Activated T-helper 2 cell treated with anti-CD3 and anti-CD28 coated beads, Interferon-gamma antibody, Interleukin-2, Interleukin-4, amounts not matched to agents 10 μg/mL and 5 μg/mL and 100 μg/mL, durations not matched to agents 14 hours and 24 hours and 36 hours (primary cell): ENCODE data around the gene CTNNA2. TPM values are rescaled to one million over a fixed set of nuclear protein-coding genes. Genes with fewer than 3 reads are reported as not detected.

ENCODE experiments used
- DNase-seq: peaks from one replicate; pipeline ENCODE4 v3.0.0; 2021; ENCODE audit warnings: low spot score
- H3K27ac Mint-ChIP-seq: one replicate; pipeline ENCODE4 v1.8.0; 2021; ENCODE audit warnings: mixed read lengths
- H3K27me3 Mint-ChIP-seq: one replicate; pipeline ENCODE4 v1.8.0; 2021; ENCODE audit warnings: low read depth, mixed read lengths
- H3K36me3 Mint-ChIP-seq: one replicate; pipeline ENCODE4 v1.8.0; 2021; ENCODE audit warnings: low read depth, mixed read lengths
- H3K4me1 Mint-ChIP-seq: one replicate; pipeline ENCODE4 v1.8.0; 2021; ENCODE audit warnings: low read depth, mixed read lengths
- H3K4me3 Mint-ChIP-seq: one replicate; pipeline ENCODE4 v1.8.0; 2021; ENCODE audit warnings: low read depth, mild to moderate bottlenecking, moderate library complexity, mixed read lengths
- H3K9me3 Mint-ChIP-seq: one replicate; pipeline ENCODE4 v1.8.0; 2021; ENCODE audit warnings: mixed read lengths
- intact Hi-C: fragments of 100-400 bp; cut with micrococcal nuclease; formaldehyde crosslinking; loops from one replicate; pipeline ENCODE4 v1.15.1; 2023
- total RNA-seq: library from RNA; stranded (reverse); gene quantifications from 2 replicates; pipeline ENCODE4 v1.2.3, GENCODE V29; 2022

CTNNA2 gene
- total RNA-seq, 1 donor from 2014 or later, result not detected

DNA sequence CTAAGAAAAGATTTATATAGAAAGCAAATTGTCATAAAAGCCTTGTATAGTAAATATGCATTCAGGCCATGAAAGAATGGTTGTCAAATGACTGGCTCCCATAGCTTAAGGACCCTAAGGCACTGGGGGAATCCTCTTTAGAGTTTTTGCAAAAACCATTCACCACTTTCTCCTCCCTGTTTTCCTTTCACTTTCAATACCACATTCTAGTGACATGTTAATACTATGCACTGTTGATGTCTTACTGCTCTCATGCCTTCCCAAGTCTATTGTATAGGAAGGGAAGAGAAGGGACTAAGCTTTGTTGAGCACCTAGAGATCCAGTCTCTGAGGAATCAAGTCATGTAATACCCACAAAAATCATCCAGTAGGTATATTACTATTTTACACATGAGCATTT, 1174.7 kb downstream of the CTNNA2 start:
- Mint-ChIP-seq H3K4me1 (no peaks in the 10 kb centered on the region), H3K27ac (no peak overlapping the region), H3K36me3 (no peaks in the 10 kb centered on the region), H3K9me3 (peaks cover 14% of the 10 kb centered on the region), H3K4me3 (no peak overlapping the region), H3K27me3 (no peaks in the 10 kb centered on the region)
- DNase-seq, result no peak
- intact Hi-C loops, result no loop called here

DNA sequence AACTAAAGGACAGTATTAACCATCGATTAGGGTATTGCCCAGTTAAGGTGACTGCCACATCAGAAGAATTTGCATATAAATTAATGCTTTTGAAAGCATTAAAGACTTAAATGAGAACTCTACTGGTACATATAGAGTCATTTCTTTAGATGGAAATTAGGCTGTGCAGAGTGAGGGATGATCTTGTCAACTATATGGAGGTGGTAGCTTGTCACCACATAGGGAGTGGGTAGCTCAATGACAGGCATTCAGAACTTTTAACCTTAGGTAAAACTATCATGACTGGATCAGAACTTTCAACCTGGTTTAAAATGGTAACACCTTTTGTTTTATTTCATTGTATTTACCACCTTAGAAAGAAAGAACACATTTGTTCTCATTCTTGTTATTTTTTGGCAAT, 1176.3 kb downstream of the CTNNA2 start:
- intact Hi-C loops, result no loop called here
- DNase-seq, result no peak
- Mint-ChIP-seq H3K4me3 (no peak overlapping the region), H3K27ac (no peak overlapping the region), H3K9me3 (peaks cover 27% of the 10 kb centered on the region), H3K27me3 (no peaks in the 10 kb centered on the region), H3K4me1 (no peaks in the 10 kb centered on the region), H3K36me3 (no peaks in the 10 kb centered on the region)
